K562 (cell line): ENCODE results near the gene AASS. TPM values are rescaled to one million over a fixed set of nuclear protein-coding genes. Genes with fewer than 3 reads are reported as not detected.

ENCODE experiments used
- ATAC-seq: fragments of 200-7000 bp; cut with Tn5 transposase; 3 replicates; pipeline ENCODE4 v1.9.1; 2020; ENCODE audit warnings: moderate library complexity
- BruUV-seq: library from RNA; stranded (reverse); fragments of 400-500 nt; replicated peaks from 2 replicates; lab custom pipeline; 2021; lab: Mats Ljungman, UMichigan
- CTCF ChIA-PET: fragments of 300-600 bp; formaldehyde crosslinking; extraction: SDS; loops from one replicate; lab custom pipeline; 2021; ENCODE audit warnings: low intra/inter-chr PET ratio; lab: Yijun Ruan, JAX
- POLR2A ChIA-PET: fragments of 300-600, 350-650 bp; sonication (Branson Sonifier 250); formaldehyde crosslinking; extraction: SDS; loops from one replicate; lab custom pipeline; 2021; ENCODE audit warnings: antibody characterized with exemption, inconsistent platforms; lab: Yijun Ruan, JAX
- DNase-seq, 4 experiments: peaks; one replicate each; pipeline versions ENCODE4 v3.0.0 to v3.0.0-alpha.2; 2011 to 2018; ENCODE audit warnings: low spot score in 3 of 4, mixed read lengths in 3 of 4; ENCODE audit errors: extremely low read depth in 1 of 4
- FAIRE-seq: peaks from 2 replicates; lab custom pipeline; 2011; peaks lifted over from hg19 to GRCh38; lab: Jason Lieb, UNC
- H2AFZ ChIP-seq: 2 replicates; pipeline ENCODE4 v1.6.0; 2011; ENCODE audit warnings: low read depth, low read length, control low read depth, inconsistent platforms
- H3K27ac ChIP-seq: fragments of 200-600 bp; 3 replicates; pipeline ENCODE4 v1.8.0; 2011; ENCODE audit warnings: low read depth, mild to moderate bottlenecking, control low read depth, inconsistent platforms, low read length, moderate library complexity, mixed read lengths; ENCODE audit errors: extremely low read depth
- H3K27me3 ChIP-seq, 2 experiments: fragments of 300-600 bp in 1 of 2; 2 replicates in 1 of 2; 3 replicates in 1 of 2; pipeline versions ENCODE4 v1.6.0 to v1.8.0; 2011; ENCODE audit warnings: inconsistent platforms in 2 of 2, low read length in 2 of 2, mild to moderate bottlenecking in 1 of 2, mixed read lengths in 1 of 2, moderate library complexity in 1 of 2; ENCODE audit not compliant: control insufficient read depth in 2 of 2, insufficient read depth in 2 of 2
- H3K36me3 ChIP-seq: fragments of 300-600 bp; 3 replicates; pipeline ENCODE4 v1.8.0; 2011; ENCODE audit warnings: mild to moderate bottlenecking, low read length, inconsistent platforms; ENCODE audit not compliant: control insufficient read depth, insufficient read depth
- H3K4me1 ChIP-seq, 2 experiments: fragments of 200-600 bp in 1 of 2; replicated peaks in 1 of 2; 2 replicates in 1 of 2; 3 replicates in 1 of 2; pipeline versions ENCODE4 v1.5.1 to v1.8.0; 2011; ENCODE audit warnings: inconsistent platforms in 2 of 2, low read length in 2 of 2, mild to moderate bottlenecking in 1 of 2, mixed read lengths in 1 of 2, moderate library complexity in 1 of 2; ENCODE audit not compliant: control insufficient read depth in 2 of 2, insufficient read depth in 2 of 2
- H3K4me2 ChIP-seq: 2 replicates; pipeline ENCODE4 v1.6.1; 2011; ENCODE audit warnings: low read length, control low read depth, inconsistent platforms, mixed read lengths; ENCODE audit not compliant: insufficient read depth
- H3K4me3 ChIP-seq: fragments of 200-600 bp; sonication (generic), shearing (Covaris generic); 2 replicates; pipeline ENCODE4 v1.5.1; 2016; ENCODE audit warnings: control low read depth, inconsistent platforms
- H3K79me2 ChIP-seq: fragments of 200-600 bp; 3 replicates; pipeline ENCODE4 v1.8.0; 2011; ENCODE audit warnings: low read length, inconsistent platforms; ENCODE audit not compliant: control insufficient read depth, insufficient read depth
- H3K9ac ChIP-seq, 2 experiments: 2 replicates each; pipeline versions ENCODE4 v1.6.0 to v1.6.1; 2011; ENCODE audit warnings: low read depth in 2 of 2, low read length in 2 of 2, control low read depth in 1 of 2, inconsistent platforms in 1 of 2, mild to moderate bottlenecking in 1 of 2, mixed read lengths in 1 of 2; ENCODE audit not compliant: insufficient read depth in 1 of 2
- H3K9me1 ChIP-seq: one replicate; pipeline ENCODE4 v1.6.0; 2011; ENCODE audit warnings: inconsistent platforms, mild to moderate bottlenecking, low read length, moderate library complexity; ENCODE audit not compliant: control insufficient read depth, insufficient read depth
- H3K9me3 ChIP-seq: replicated peaks from 2 replicates; pipeline ENCODE4 v1.5.1; 2011; ENCODE audit warnings: low read depth, low read length, inconsistent platforms; ENCODE audit not compliant: control insufficient read depth, insufficient read depth
- H4K20me1 ChIP-seq: replicated peaks from 2 replicates; pipeline ENCODE4 v1.6.1; 2011; ENCODE audit warnings: low read length, inconsistent platforms, mixed read lengths; ENCODE audit not compliant: control insufficient read depth, insufficient read depth
- ELF4 ChIP-seq: fragments of 450-650 bp; formaldehyde crosslinking; IDR thresholded peaks from 2 replicates; pipeline ENCODE4 v1.4.0; 2022; ENCODE audit warnings: missing genetic modification characterization
- GTF2A2 ChIP-seq: IDR thresholded peaks from 2 replicates; pipeline ENCODE4 v1.6.1; 2016; ENCODE audit warnings: mild to moderate bottlenecking, missing genetic modification characterization, missing compliant biosample characterization
- HMGN3 ChIP-seq: IDR thresholded peaks from 2 replicates; pipeline ENCODE4 v1.6.1; 2011; ENCODE audit warnings: borderline replicate concordance, low read depth, mild to moderate bottlenecking, mixed read lengths, low read length; ENCODE audit not compliant: insufficient read length; ENCODE audit errors: extremely low read depth
- KLF13 ChIP-seq: fragments of 450-650 bp; IDR thresholded peaks from 2 replicates; pipeline ENCODE4 v1.6.1; 2016; ENCODE audit warnings: missing genetic modification characterization, low read depth, mild to moderate bottlenecking, missing compliant biosample characterization, moderate library complexity, borderline replicate concordance
- NCOA1 ChIP-seq: fragments of 450-650 bp; IDR thresholded peaks from 2 replicates; pipeline ENCODE4 v1.6.1; 2016; ENCODE audit warnings: low read depth
- NFIX ChIP-seq: fragments of 250-450 bp; sonication (Bioruptor Pico); IDR thresholded peaks from 2 replicates; pipeline ENCODE4 v1.4.0; 2020; ENCODE audit warnings: low read depth, mild to moderate bottlenecking, moderate library complexity
- RNF2 ChIP-seq: sonication (generic); IDR thresholded peaks from 2 replicates; pipeline ENCODE4 v1.6.1; 2016
- TRIM28 ChIP-seq: fragments of 450-650 bp; IDR thresholded peaks from 2 replicates; pipeline ENCODE4 v1.6.1; 2017
- XRCC5 ChIP-seq: fragments of 200-400 bp; formaldehyde crosslinking; IDR thresholded peaks from 2 replicates; pipeline ENCODE4 v1.6.1; 2017; ENCODE audit warnings: low read depth, mild to moderate bottlenecking, low read length
- ZFP91 ChIP-seq: sonication (generic); formaldehyde crosslinking; IDR thresholded peaks from 2 replicates; pipeline ENCODE4 v1.8.0; 2022; ENCODE audit warnings: mild to moderate bottlenecking, missing genetic modification reagents
- ZNF134 ChIP-seq: fragments of 250-450 bp; sonication (Bioruptor Pico); conservative IDR thresholded peaks from 2 replicates; pipeline ENCODE4 v1.4.0; 2020
- ZNF407 ChIP-seq: fragments of 450-650 bp; IDR thresholded peaks from 2 replicates; pipeline ENCODE4 v1.6.1; 2016; ENCODE audit warnings: low read depth
- WGBS: fragments of 100-300 bp; shearing (Covaris generic); methylation state at CpG from one replicate; pipeline ENCODE4 v1.1.6; 2016; ENCODE audit warnings: low coverage, mixed read lengths; ENCODE audit not compliant: insufficient coverage; ENCODE audit errors: missing lambda C conversion rate; 5-methylcytosine and 5-hydroxymethylcytosine counted together
- in situ Hi-C: fragments of 300-500 bp; cut with MboI; formaldehyde crosslinking; loops from 4 replicates; pipeline ENCODE4 v1.15.0; 2018; ENCODE audit warnings: inconsistent platforms, mixed read lengths
- intact Hi-C: fragments of 100-400 bp; cut with micrococcal nuclease; formaldehyde crosslinking; loops from 2 replicates; pipeline ENCODE4 v1.14.2; 2022
- polyA plus RNA-seq, 8 experiments: library from polyadenylated mRNA; depleted of rRNA in 4 of 8; stranded (reverse) in 5 of 8; unstranded in 3 of 8; fragments of >200 nt; fragmentation: Nextera tagmentation in 2 of 8; fragmentation: Illumina TruSeq in 1 of 8; extraction: Ambion mirVana in 2 of 8; extraction: Trizol in 1 of 8; gene quantifications; 2 replicates each; pipeline versions ENCODE4 v1.2.1 to v1.2.3, GENCODE V29; 2011 to 2014; ENCODE audit warnings: inconsistent platforms in 1 of 8, missing spikeins in 1 of 8
- total RNA-seq, 7 experiments: library from RNA; depleted of rRNA in 6 of 7; stranded (reverse); fragments of >200 nt in 6 of 7; fragmentation: Illumina TruSeq in 2 of 7; extraction: Trizol in 2 of 7; gene quantifications; 2 replicates each; pipeline versions ENCODE4 v1.2.1 to v1.2.3, GENCODE V29; 2011 to 2021; ENCODE audit warnings: low replicate concordance in 1 of 7
- TF ChIP-seq, protein P1 (sequence below): fragments of 450-650 bp; IDR thresholded peaks from 2 replicates; pipeline ENCODE4 v1.6.1; 2017; ENCODE audit warnings: antibody characterized with exemption

AASS gene
- total and polyA plus RNA-seq, 9 of the 15 experiments (the other 6 are each of a cell fraction or from before 2014, with no cell fraction given) = 0.04 to 0.38 (median 0.07) TPM; not detected in 6

GRCh38 chr7:122038904-122039303, 105.1 kb downstream of the AASS start:
- Histone ChIP-seq H4K20me1 (no peaks in the 10 kb centered on the region), H3K79me2 (no peaks in the 10 kb centered on the region), H3K9me1 (no peaks in the 10 kb centered on the region), H3K27ac (no peak overlapping the region), H3K36me3 (no peaks in the 10 kb centered on the region), H2AFZ (no peak overlapping the region), H3K9ac (no peak overlapping the region), H3K9me3 (no peaks in the 10 kb centered on the region), H3K27me3 (no peaks in the 10 kb centered on the region), H3K4me1 (no peaks in the 10 kb centered on the region), H3K4me2 (no peak overlapping the region), H3K4me3 (no peak overlapping the region)
- CTCF ChIA-PET = no interaction called here
- WGBS = 0% methylated on average over 3 of the region's 3 CpGs
- intact Hi-C loops (no loop called here), in situ Hi-C loops (no loop called here)
- no peak for DNase-seq
- POLR2A ChIA-PET = interaction anchor here (0.6 kb wide), 1 partner anchor 9 kb away, joined by 5 read pairs; no protein-coding TSS in a partner anchor
- no peak for FAIRE-seq
- ATAC-seq = no peak
- BruUV-seq = no TSS peak
- TF ChIP-seq ZFP91 (CRISPR knock-in tag) (no peak), NCOA1 (no peak), TRIM28 (no peak), GTF2A2 (tag) (no peak), NFIX (CRISPR knock-in tag) (no peak), XRCC5 (no peak), ZNF134 (CRISPR knock-in tag) (no peak), ELF4 (no peak), RNF2 (no peak), KLF13 (tag) (no peak), ZNF407 (no peak), HMGN3 (no peak)
- TF ChIP-seq, protein P1, sequence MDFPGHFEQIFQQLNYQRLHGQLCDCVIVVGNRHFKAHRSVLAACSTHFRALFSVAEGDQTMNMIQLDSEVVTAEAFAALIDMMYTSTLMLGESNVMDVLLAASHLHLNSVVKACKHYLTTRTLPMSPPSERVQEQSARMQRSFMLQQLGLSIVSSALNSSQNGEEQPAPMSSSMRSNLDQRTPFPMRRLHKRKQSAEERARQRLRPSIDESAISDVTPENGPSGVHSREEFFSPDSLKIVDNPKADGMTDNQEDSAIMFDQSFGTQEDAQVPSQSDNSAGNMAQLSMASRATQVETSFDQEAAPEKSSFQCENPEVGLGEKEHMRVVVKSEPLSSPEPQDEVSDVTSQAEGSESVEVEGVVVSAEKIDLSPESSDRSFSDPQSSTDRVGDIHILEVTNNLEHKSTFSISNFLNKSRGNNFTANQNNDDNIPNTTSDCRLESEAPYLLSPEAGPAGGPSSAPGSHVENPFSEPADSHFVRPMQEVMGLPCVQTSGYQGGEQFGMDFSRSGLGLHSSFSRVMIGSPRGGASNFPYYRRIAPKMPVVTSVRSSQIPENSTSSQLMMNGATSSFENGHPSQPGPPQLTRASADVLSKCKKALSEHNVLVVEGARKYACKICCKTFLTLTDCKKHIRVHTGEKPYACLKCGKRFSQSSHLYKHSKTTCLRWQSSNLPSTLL = no peak
